ENCODE results near the gene C1orf105. TPM values are rescaled to one million over a fixed set of nuclear protein-coding genes. Genes with fewer than 3 reads are reported as not detected.

The C1orf105 gene
- not detected in 2 replicates for total RNA-seq

DNA sequence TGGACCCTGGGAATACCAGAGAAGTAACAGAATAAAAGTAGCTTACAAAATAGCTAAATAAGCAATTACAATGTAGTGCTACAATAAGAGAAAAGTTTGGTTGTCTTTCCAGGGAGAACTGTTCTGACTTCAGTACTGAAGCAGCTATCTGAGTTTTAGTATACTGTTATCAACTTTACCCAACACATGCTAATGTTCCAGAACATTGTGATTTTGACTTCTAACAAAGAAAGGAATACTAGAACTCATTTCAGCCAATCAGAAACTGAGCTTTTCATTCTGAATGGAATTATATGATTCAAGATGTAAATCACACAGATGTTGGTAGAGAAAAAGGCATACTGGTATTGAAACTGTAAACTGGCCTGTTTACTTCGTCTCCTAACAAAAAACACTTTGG, at the start of gene C1orf105:
C1orf105 (plus strand) TSS at position 301 of the 400 bp plus-strand sequence. CDS start 201 bp downstream, outside the sequence.

GRCh38 chr1:172443666-172444453, 23.4 kb downstream of the C1orf105 start, which contains the start of gene PIGC:
Gene PIGC, minus strand, starts transcription at chr1:172444069. Its CDS starts 1,447 bp downstream, at chr1:172442622.

Other genes starting within 250 kb of the C1orf105 start
- gene PIGC, start 23.4 kb downstream of the C1orf105 start, total RNA-seq: 16.9 and 17.2 TPM in 2 replicates
- 10.3 and 13.5 TPM in 2 replicates for gene SUCO, start 112.5 kb downstream of the C1orf105 start, total RNA-seq
- not detected in 2 replicates for gene FASLG, start 238.4 kb downstream of the C1orf105 start, total RNA-seq